ENCODE data around the gene DARS1.

GRCh38 chr2:135954020-135954601, 31.3 kb downstream of the DARS1 start:
- TF ChIP-seq, protein P1, sequence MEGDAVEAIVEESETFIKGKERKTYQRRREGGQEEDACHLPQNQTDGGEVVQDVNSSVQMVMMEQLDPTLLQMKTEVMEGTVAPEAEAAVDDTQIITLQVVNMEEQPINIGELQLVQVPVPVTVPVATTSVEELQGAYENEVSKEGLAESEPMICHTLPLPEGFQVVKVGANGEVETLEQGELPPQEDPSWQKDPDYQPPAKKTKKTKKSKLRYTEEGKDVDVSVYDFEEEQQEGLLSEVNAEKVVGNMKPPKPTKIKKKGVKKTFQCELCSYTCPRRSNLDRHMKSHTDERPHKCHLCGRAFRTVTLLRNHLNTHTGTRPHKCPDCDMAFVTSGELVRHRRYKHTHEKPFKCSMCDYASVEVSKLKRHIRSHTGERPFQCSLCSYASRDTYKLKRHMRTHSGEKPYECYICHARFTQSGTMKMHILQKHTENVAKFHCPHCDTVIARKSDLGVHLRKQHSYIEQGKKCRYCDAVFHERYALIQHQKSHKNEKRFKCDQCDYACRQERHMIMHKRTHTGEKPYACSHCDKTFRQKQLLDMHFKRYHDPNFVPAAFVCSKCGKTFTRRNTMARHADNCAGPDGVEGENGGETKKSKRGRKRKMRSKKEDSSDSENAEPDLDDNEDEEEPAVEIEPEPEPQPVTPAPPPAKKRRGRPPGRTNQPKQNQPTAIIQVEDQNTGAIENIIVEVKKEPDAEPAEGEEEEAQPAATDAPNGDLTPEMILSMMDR (IDR thresholded peaks at IDR 0.05) = no peak
- TF ChIP-seq POLR2A (IDR thresholded peaks at IDR 0.05) = no peak
